SK-N-SH (cell line): ENCODE measurements around the gene SETD7. TPM values are rescaled to one million over a fixed set of nuclear protein-coding genes. Genes with fewer than 3 reads are reported as not detected.

ENCODE experiments used
- CTCF ChIA-PET: fragments of 300-600, 350-600 bp; formaldehyde crosslinking; extraction: SDS; loops from one replicate; lab custom pipeline; 2021; lab: Yijun Ruan, JAX
- POLR2A ChIA-PET: fragments of 350-600 bp; sonication (Branson Sonifier 250); formaldehyde crosslinking; extraction: SDS; loops from one replicate; lab custom pipeline; 2020; ENCODE audit warnings: antibody characterized with exemption, inconsistent platforms; lab: Yijun Ruan, JAX
- DNase-seq: peaks from one replicate; pipeline ENCODE4 v3.0.0; 2012
- H2AFZ ChIP-seq: fragments of 200-600 bp; sonication (generic); 2 replicates; pipeline ENCODE4 v1.8.1; 2016; ENCODE audit warnings: antibody characterized with exemption, mild to moderate bottlenecking, low read depth
- H3F3A ChIP-seq: fragments of 200-600 bp; sonication (generic); replicated peaks from 2 replicates; pipeline ENCODE3; 2016; ENCODE audit warnings: antibody characterized with exemption, mild to moderate bottlenecking; ENCODE audit not compliant: insufficient read depth
- H3K27ac ChIP-seq, 2 experiments: fragments of 200-500 bp in 1 of 2; fragments of 200-600 bp in 1 of 2; sonication (Bioruptor generic) in 1 of 2; sonication (generic), shearing (Covaris generic) in 1 of 2; 2 replicates each; pipeline versions ENCODE4 v1.5.1 to v1.6.1; 2014 to 2016; ENCODE audit warnings: low read depth in 2 of 2, inconsistent platforms in 1 of 2, low read length in 1 of 2, mild to moderate bottlenecking in 1 of 2, mixed read lengths in 1 of 2
- H3K27me3 ChIP-seq: fragments of 200-600 bp; sonication (generic), shearing (Covaris generic); 2 replicates; pipeline ENCODE4 v1.6.1; 2016; ENCODE audit warnings: mixed run types; ENCODE audit not compliant: insufficient read depth
- H3K36me3 ChIP-seq, 2 experiments: fragments of 200-500 bp in 1 of 2; fragments of 200-600 bp in 1 of 2; sonication (Bioruptor generic) in 1 of 2; sonication (generic) in 1 of 2; replicated peaks in 1 of 2; 2 replicates each; pipeline versions ENCODE3 to v1.5.1; 2014 to 2016; ENCODE audit warnings: low read length in 1 of 2, mild to moderate bottlenecking in 1 of 2; ENCODE audit not compliant: insufficient read depth in 2 of 2, control insufficient read depth in 1 of 2
- H3K4me1 ChIP-seq, 2 experiments: fragments of 200-500 bp in 1 of 2; fragments of 200-600 bp in 1 of 2; sonication (Bioruptor generic) in 1 of 2; sonication (generic), shearing (Covaris generic) in 1 of 2; 2 replicates each; pipeline versions ENCODE4 v1.5.1 to v1.6.1; 2014 to 2016; ENCODE audit warnings: low read depth in 1 of 2, low read length in 1 of 2, mixed run types in 1 of 2; ENCODE audit not compliant: insufficient read depth in 2 of 2, control insufficient read depth in 1 of 2
- H3K4me2 ChIP-seq: fragments of 200-600 bp; sonication (generic), shearing (Covaris generic); 2 replicates; pipeline ENCODE4 v1.6.1; 2017; ENCODE audit warnings: mixed run types
- H3K4me3 ChIP-seq, 2 experiments: fragments of 200-500 bp in 1 of 2; fragments of 200-600 bp in 1 of 2; sonication (Bioruptor generic) in 1 of 2; sonication (generic), shearing (Covaris generic) in 1 of 2; 2 replicates each; pipeline versions ENCODE4 v1.5.1 to v1.8.1; 2014 to 2016; ENCODE audit warnings: low read depth in 2 of 2, inconsistent platforms in 1 of 2, low read length in 1 of 2, mild to moderate bottlenecking in 1 of 2, mixed read lengths in 1 of 2, moderate library complexity in 1 of 2
- H3K79me2 ChIP-seq: fragments of 200-600 bp; sonication (generic); 2 replicates; pipeline ENCODE4 v1.8.1; 2017; ENCODE audit warnings: mild to moderate bottlenecking; ENCODE audit not compliant: insufficient read depth
- H3K9ac ChIP-seq: fragments of 200-600 bp; sonication (generic); 2 replicates; pipeline ENCODE4 v1.6.1; 2017; ENCODE audit warnings: mixed run types
- H3K9me2 ChIP-seq: fragments of 200-600 bp; sonication (generic); 2 replicates; pipeline ENCODE4 v1.6.1; 2017; ENCODE audit warnings: mixed run types
- H3K9me3 ChIP-seq: fragments of 200-600 bp; sonication (generic); 2 replicates; pipeline ENCODE4 v1.6.1; 2017; ENCODE audit warnings: mixed run types, mild to moderate bottlenecking, moderate library complexity
- H4K20me1 ChIP-seq: fragments of 200-600 bp; sonication (generic); 2 replicates; pipeline ENCODE4 v1.6.1; 2017; ENCODE audit warnings: mild to moderate bottlenecking, mixed run types; ENCODE audit not compliant: insufficient read depth
- FOXJ3 ChIP-seq: sonication (generic); formaldehyde crosslinking; IDR thresholded peaks from 2 replicates; pipeline ENCODE4 v1.5.1; 2020; ENCODE audit warnings: mild to moderate bottlenecking, missing genetic modification reagents
- JUND ChIP-seq: IDR thresholded peaks from 2 replicates; pipeline ENCODE4 v1.4.0; 2012
- MAX ChIP-seq: IDR thresholded peaks from 2 replicates; pipeline ENCODE4 v1.4.0; 2012; ENCODE audit warnings: low read depth
- MEF2A ChIP-seq: IDR thresholded peaks from 2 replicates; pipeline ENCODE4 v1.4.0; 2012; ENCODE audit warnings: low read depth, borderline replicate concordance
- NFIC ChIP-seq: IDR thresholded peaks from 2 replicates; pipeline ENCODE4 v1.4.0; 2012; ENCODE audit warnings: borderline replicate concordance
- RCOR1 ChIP-seq: fragments of 150-350 bp; IDR thresholded peaks from 2 replicates; pipeline ENCODE4 v1.6.1; 2017; ENCODE audit warnings: antibody characterized with exemption, low read length
- RFX5 ChIP-seq: IDR thresholded peaks from 2 replicates; pipeline ENCODE4 v1.6.1; 2012; ENCODE audit warnings: mild to moderate bottlenecking, improper control_type of control experiment, low read length
- TAF1 ChIP-seq: IDR thresholded peaks from 2 replicates; pipeline ENCODE4 v1.6.1; 2012; ENCODE audit warnings: low read depth, mild to moderate bottlenecking, low read length, moderate library complexity, borderline replicate concordance
- TCF12 ChIP-seq: IDR thresholded peaks from 2 replicates; pipeline ENCODE4 v1.4.0; 2012
- TEAD4 ChIP-seq: IDR thresholded peaks from 2 replicates; pipeline ENCODE4 v1.4.0; 2012; ENCODE audit warnings: mild to moderate bottlenecking, borderline replicate concordance; ENCODE audit not compliant: insufficient read depth
- WGBS: methylation state at CpG from one replicate; pipeline ENCODE4 v1.1.6; 2017; ENCODE audit warnings: low lambda C conversion rate; 5-methylcytosine and 5-hydroxymethylcytosine counted together
- polyA plus RNA-seq, 3 experiments: library from polyadenylated mRNA; depleted of rRNA; stranded (reverse); fragments of >200 nt; gene quantifications; 2 replicates each; pipeline ENCODE4 v1.2.3, GENCODE V29; 2012
- TF ChIP-seq, protein P1 (sequence below): IDR thresholded peaks from 2 replicates; pipeline ENCODE4; 2012

The SETD7 gene
- polyA plus RNA-seq, 1 of the 3 experiments (the other 2 are of a cell fraction): 5.0 TPM

GRCh38 chr4:139458999-139459398, 97.0 kb downstream of the SETD7 start:
- Histone ChIP-seq H3K4me2 (0 out of 2 replicates have a peak overlapping the region, but pooled peaks have one; percentile 34), H3K9ac (no peak overlapping the region), H3K4me3 (no peak overlapping the region), H3F3A (peaks cover 8% of the 10 kb centered on the region), H3K79me2 (peaks cover 95% of the 10 kb centered on the region), H2AFZ (no peak overlapping the region), H3K27ac (peak overlapping the region in 1 of 2 experiments; percentile 31; a peak in 1 of 4 replicates), H3K27me3 (no peaks in the 10 kb centered on the region), H3K36me3 (no peaks in the 10 kb centered on the region), H3K4me1 (peaks cover 14 to 30% of the 10 kb centered on the region in 2 experiments; a peak in 3 of 4 replicates), H3K9me3 (no peaks in the 10 kb centered on the region), H4K20me1 (peaks cover 42% of the 10 kb centered on the region), H3K9me2 (no peaks in the 10 kb centered on the region)
- WGBS: 63% methylated on average over 3 of the region's 3 CpGs
- CTCF ChIA-PET: no interaction called here
- POLR2A ChIA-PET: no interaction called here
- TF ChIP-seq FOXJ3 (CRISPR knock-in tag): no peak
- TF ChIP-seq TEAD4: no peak
- 0 out of 2 replicates have a peak, but pooled peaks have one; percentile 17 for TF ChIP-seq TCF12
- TF ChIP-seq, protein P1, sequence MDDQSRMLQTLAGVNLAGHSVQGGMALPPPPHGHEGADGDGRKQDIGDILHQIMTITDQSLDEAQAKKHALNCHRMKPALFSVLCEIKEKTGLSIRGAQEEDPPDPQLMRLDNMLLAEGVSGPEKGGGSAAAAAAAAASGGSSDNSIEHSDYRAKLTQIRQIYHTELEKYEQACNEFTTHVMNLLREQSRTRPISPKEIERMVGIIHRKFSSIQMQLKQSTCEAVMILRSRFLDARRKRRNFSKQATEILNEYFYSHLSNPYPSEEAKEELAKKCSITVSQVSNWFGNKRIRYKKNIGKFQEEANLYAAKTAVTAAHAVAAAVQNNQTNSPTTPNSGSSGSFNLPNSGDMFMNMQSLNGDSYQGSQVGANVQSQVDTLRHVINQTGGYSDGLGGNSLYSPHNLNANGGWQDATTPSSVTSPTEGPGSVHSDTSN: no peak
- 0 out of 2 replicates have a peak, but pooled peaks have one; percentile 7 for TF ChIP-seq NFIC
- TF ChIP-seq JUND: 0 out of 2 replicates have a peak, but pooled peaks have one; percentile 16
- DNase-seq: no peak

DNA sequence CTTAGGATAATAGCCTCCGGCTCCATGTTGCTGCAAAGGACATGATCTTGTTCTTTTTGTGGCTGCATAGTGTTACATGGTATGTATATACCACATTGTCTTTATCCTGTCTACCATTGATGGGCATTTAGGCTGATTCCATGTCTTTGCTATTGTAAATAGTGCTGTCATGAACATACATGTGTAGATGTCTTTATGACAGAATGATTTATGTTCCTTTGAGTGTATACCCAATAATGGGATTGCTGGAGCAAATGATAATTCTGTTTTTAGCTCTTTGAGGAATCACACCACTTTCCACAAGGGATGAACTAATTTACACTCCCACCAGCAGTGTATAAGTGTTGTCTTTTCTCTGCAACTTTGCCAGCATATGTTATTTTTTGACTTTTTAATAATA, 97.5 kb downstream of the SETD7 start:
- WGBS: 100% methylated on average over 1 of the region's 1 CpG
- H3K9me2 ChIP-seq: no peaks in the 10 kb centered on the region
- H3K36me3 ChIP-seq: no peaks in the 10 kb centered on the region
- peaks cover 38% of the 10 kb centered on the region for H4K20me1 ChIP-seq
- no peak overlapping the region for H2AFZ ChIP-seq
- H3K9ac ChIP-seq: no peak overlapping the region
- peaks cover 90% of the 10 kb centered on the region for H3K79me2 ChIP-seq
- H3K4me3 ChIP-seq: no peak overlapping the region
- ChIA-PET CTCF (no interaction called here), POLR2A (no interaction called here)
- peaks cover 14 to 30% of the 10 kb centered on the region in 2 experiments; a peak in 3 of 4 replicates for H3K4me1 ChIP-seq
- no peaks in the 10 kb centered on the region for H3K9me3 ChIP-seq
- peak overlapping the region in 1 of 2 experiments; percentile 31; a peak in 1 of 4 replicates for H3K27ac ChIP-seq
- TF ChIP-seq MEF2A: no peak
- DNase-seq: no peak
- 0 out of 2 replicates have a peak overlapping the region, but pooled peaks have one; percentile 34 for H3K4me2 ChIP-seq
- peaks cover 8% of the 10 kb centered on the region for H3F3A ChIP-seq
- no peaks in the 10 kb centered on the region for H3K27me3 ChIP-seq

- H3K9me3 ChIP-seq: no peaks in the 10 kb centered on the region
- peaks cover 17 to 30% of the 10 kb centered on the region in 2 experiments; a peak in 3 of 4 replicates for H3K4me1 ChIP-seq
- H3K36me3 ChIP-seq: no peaks in the 10 kb centered on the region
- no peaks in the 10 kb centered on the region for H3K27me3 ChIP-seq
- TF ChIP-seq RFX5 (no peak), JUND (no peak), MAX (no peak), TAF1 (no peak), RCOR1 (no peak)
- peaks cover 38% of the 10 kb centered on the region for H4K20me1 ChIP-seq
- no peak overlapping the region for H3K9ac ChIP-seq
- no peak overlapping the region for H3K4me2 ChIP-seq
- 77% methylated on average over 4 of the region's 4 CpGs for WGBS
- H3K79me2 ChIP-seq: peaks cover 79% of the 10 kb centered on the region
- no peak overlapping the region for H2AFZ ChIP-seq
- no peak for DNase-seq
- H3K4me3 ChIP-seq: no peak overlapping the region
- peaks cover 19% of the 10 kb centered on the region for H3F3A ChIP-seq
- ChIA-PET POLR2A (no interaction called here), CTCF (interaction anchor here (1.6 kb wide), 1 partner anchor 41 kb away, joined by 4 read pairs; no protein-coding TSS in a partner anchor)
- H3K9me2 ChIP-seq: no peaks in the 10 kb centered on the region
- H3K27ac ChIP-seq: no peak overlapping the region
Observed at GRCh38 chr4:139457318-139457717, 98.7 kb downstream of the SETD7 start.
